Vagina (tissue), 2 donors: ENCODE data around the gene TMEM204. TPM values are rescaled to one million over a fixed set of nuclear protein-coding genes. Genes with fewer than 3 reads are reported as not detected.

Source experiments
- DNase-seq, 2 donors: peaks; one replicate each; pipeline ENCODE4 v3.0.0-alpha.2; 2017; ENCODE audit errors: extremely low spot score in 2 of 2
- H3K27ac ChIP-seq: fragments of 200-600 bp; sonication (generic); one replicate; pipeline ENCODE4 v1.5.1; 2019
- H3K27me3 ChIP-seq: fragments of 200-600 bp; sonication (generic); one replicate; pipeline ENCODE4 v1.5.1; 2019
- H3K36me3 ChIP-seq, 2 donors: fragments of 200-600 bp; sonication (generic); one replicate each; pipeline ENCODE4 v1.5.1; 2017 to 2019
- H3K4me1 ChIP-seq: fragments of 200-600 bp; sonication (generic); one replicate; pipeline ENCODE4 v1.5.1; 2019
- H3K4me3 ChIP-seq, 2 donors: fragments of 200-600 bp; sonication (generic); 1 replicate in 1 of 2; 2 replicates in 1 of 2; pipeline ENCODE4 v1.5.1; 2016 to 2019
- H3K9me3 ChIP-seq: fragments of 200-600 bp; sonication (generic); one replicate; pipeline ENCODE4 v1.5.1; 2019
- CTCF ChIP-seq, 3 experiments: fragments of 450-650 bp in 2 of 3; fragments of 200-600 bp in 1 of 3; sonication (generic) in 1 of 3; IDR thresholded peaks; one replicate each; pipeline ENCODE4 v1.5.1; 2017 to 2019; ENCODE audit warnings: antibody characterized with exemption in 3 of 3, mild to moderate bottlenecking in 2 of 3, moderate library complexity in 2 of 3
- POLR2A ChIP-seq, 2 donors: fragments of 450-650 bp; IDR thresholded peaks; one replicate each; pipeline ENCODE4 v1.6.1; 2017; ENCODE audit warnings: antibody characterized with exemption in 2 of 2, mild to moderate bottlenecking in 2 of 2, moderate library complexity in 2 of 2
- POLR2AphosphoS5 ChIP-seq, 2 donors: sonication (generic); formaldehyde crosslinking; IDR thresholded peaks; one replicate each; pipeline ENCODE4 v1.9.0; 2017; ENCODE audit warnings: antibody characterized with exemption in 2 of 2, mild to moderate bottlenecking in 2 of 2, low read depth in 1 of 2; ENCODE audit not compliant: insufficient read depth in 1 of 2
- intact Hi-C: fragments of 100-400 bp; cut with DNase I; formaldehyde crosslinking; loops from one replicate; pipeline ENCODE4 v1.15.1; 2023
- total RNA-seq: library from RNA; depleted of rRNA; stranded (reverse); fragments of >200 nt; gene quantifications from one replicate; pipeline ENCODE4 v1.2.3, GENCODE V29; 2016

TMEM204 gene
- total RNA-seq, 1 donor from 2014 or later = 33.1 TPM

GRCh38 chr16:1546430-1546829, 13.0 kb downstream of the TMEM204 start:
- Histone ChIP-seq H3K27me3 (no peaks in the 10 kb centered on the region), H3K27ac (no peak overlapping the region), H3K4me1 (peaks cover 96% of the 10 kb centered on the region), H3K36me3 (peaks cover 0 to 20% of the 10 kb centered on the region in 2 donors), H3K4me3 (no peak overlapping the region), H3K9me3 (no peaks in the 10 kb centered on the region)
- intact Hi-C loops = loop anchor here (2.0 to 10.0 kb wide), 3 partner anchors 14 to 66 kb away; partner anchors contain the start of genes CRAMP1, IFT140, TELO2 and TMEM204
- no peak for TF ChIP-seq POLR2A (IDR thresholded peaks at IDR 0.05)
- no peak for TF ChIP-seq CTCF (IDR thresholded peaks at IDR 0.05)
- no peak for TF ChIP-seq POLR2AphosphoS5 (IDR thresholded peaks at IDR 0.05; ENCODE audit: insufficient read depth in 1 of 2, low read depth in 1 of 2)
- no peak for DNase-seq

GRCh38 chr16:1548233-1548632, 14.8 kb downstream of the TMEM204 start:
- TF ChIP-seq POLR2AphosphoS5 (IDR thresholded peaks at IDR 0.05; ENCODE audit: insufficient read depth in 1 of 2, low read depth in 1 of 2) (no peak), POLR2A (IDR thresholded peaks at IDR 0.05) (no peak), CTCF (IDR thresholded peaks at IDR 0.05) (no peak)
- Histone ChIP-seq H3K9me3 (no peaks in the 10 kb centered on the region), H3K27me3 (no peaks in the 10 kb centered on the region), H3K4me1 (peaks cover 80% of the 10 kb centered on the region), H3K4me3 (no peak overlapping the region), H3K36me3 (peaks cover 0 to 20% of the 10 kb centered on the region in 2 donors), H3K27ac (no peak overlapping the region)
- intact Hi-C loops = loop anchor here (5.0 to 10.0 kb wide), 2 partner anchors 53 to 64 kb away; partner anchors contain the start of genes CRAMP1, IFT140 and TELO2
- no peak for DNase-seq

GRCh38 chr16:1548727-1549126, 15.3 kb downstream of the TMEM204 start:
- Histone ChIP-seq H3K4me3 (no peak overlapping the region), H3K9me3 (no peaks in the 10 kb centered on the region), H3K36me3 (peaks cover 0 to 20% of the 10 kb centered on the region in 2 donors), H3K4me1 (peaks cover 75% of the 10 kb centered on the region), H3K27me3 (no peaks in the 10 kb centered on the region), H3K27ac (no peak overlapping the region)
- no peak for TF ChIP-seq POLR2A (IDR thresholded peaks at IDR 0.05)
- TF ChIP-seq POLR2AphosphoS5 (IDR thresholded peaks at IDR 0.05; ENCODE audit: insufficient read depth in 1 of 2, low read depth in 1 of 2) = peak; percentile 45 to 79
- DNase-seq = no peak
- intact Hi-C loops = loop anchor here (5.0 to 10.0 kb wide), 2 partner anchors 54 to 64 kb away; partner anchors contain the start of genes CRAMP1, IFT140 and TELO2

- Histone ChIP-seq H3K9me3 (no peaks in the 10 kb centered on the region), H3K36me3 (peaks cover 0 to 27% of the 10 kb centered on the region in 2 donors), H3K4me1 (peaks cover 62% of the 10 kb centered on the region), H3K27me3 (no peaks in the 10 kb centered on the region), H3K4me3 (no peak overlapping the region), H3K27ac (no peak overlapping the region)
- intact Hi-C loops = no loop called here
- DNase-seq = no peak
- TF ChIP-seq CTCF (IDR thresholded peaks at IDR 0.05) (no peak), POLR2AphosphoS5 (IDR thresholded peaks at IDR 0.05; ENCODE audit: insufficient read depth in 1 of 2, low read depth in 1 of 2) (no peak), POLR2A (IDR thresholded peaks at IDR 0.05) (no peak)
Measured at GRCh38 chr16:1550069-1550468, 16.6 kb downstream of the TMEM204 start.

- Histone ChIP-seq H3K9me3 (no peaks in the 10 kb centered on the region), H3K27ac (no peak overlapping the region), H3K4me3 (no peak overlapping the region), H3K36me3 (peaks cover 0 to 30% of the 10 kb centered on the region in 2 donors), H3K27me3 (no peaks in the 10 kb centered on the region), H3K4me1 (peaks cover 56% of the 10 kb centered on the region)
- DNase-seq = no peak
- intact Hi-C loops = no loop called here
- no peak for TF ChIP-seq POLR2A (IDR thresholded peaks at IDR 0.05)
- no peak for TF ChIP-seq CTCF (IDR thresholded peaks at IDR 0.05)
- no peak for TF ChIP-seq POLR2AphosphoS5 (IDR thresholded peaks at IDR 0.05; ENCODE audit: insufficient read depth in 1 of 2, low read depth in 1 of 2)
Measured at GRCh38 chr16:1550696-1551095, 17.2 kb downstream of the TMEM204 start.
